Measurements from ENCODE around the gene EPHB1. TPM values are rescaled to one million over a fixed set of nuclear protein-coding genes. Genes with fewer than 3 reads are reported as not detected.

EPHB1 gene
- polyA plus RNA-seq, 1 of the 3 experiments (the other 2 are of a cell fraction) = 1.2 TPM

GRCh38 chr3:135090020-135090717, 295.1 kb downstream of the EPHB1 start:
- no peaks in the 10 kb centered on the region for H3K9me3 ChIP-seq
- ChIA-PET POLR2A (no interaction called here), CTCF (no interaction called here)
- no peaks in the 10 kb centered on the region for H3F3A ChIP-seq (replicated peaks; ENCODE audit: insufficient read depth)
- H3K36me3 ChIP-seq (replicated peaks in 1 of 2; ENCODE audit: control insufficient read depth in 1 of 2, insufficient read depth in 2 of 2, low read length in 1 of 2) = no peaks in the 10 kb centered on the region
- no peak overlapping the region for H3K4me3 ChIP-seq (ENCODE audit: low read depth in 2 of 2, low read length in 1 of 2)
- WGBS (ENCODE audit: low lambda C conversion rate) = 52% methylated on average over 2 of the region's 2 CpGs
- H3K4me1 ChIP-seq (ENCODE audit: control insufficient read depth in 1 of 2, insufficient read depth in 2 of 2, low read depth in 1 of 2, low read length in 1 of 2) = no peaks in the 10 kb centered on the region; a peak in 1 of 4 replicates
- no peak for TF ChIP-seq JUND (IDR thresholded peaks at IDR 0.05)
- no peak for TF ChIP-seq RAD21 (IDR thresholded peaks at IDR 0.05; ENCODE audit: low read length)
- no peak for TF ChIP-seq USF2 (IDR thresholded peaks at IDR 0.05; ENCODE audit: borderline replicate concordance, low read depth, low read length)
- no peak for TF ChIP-seq MAX (IDR thresholded peaks at IDR 0.05; ENCODE audit: low read depth)
- no peak for TF ChIP-seq FOXM1 (IDR thresholded peaks at IDR 0.05; ENCODE audit: low read depth)
- no peak for TF ChIP-seq POLR2AphosphoS5 (IDR thresholded peaks at IDR 0.05; ENCODE audit: low read depth, low read length)
- no peak overlapping the region for H3K4me2 ChIP-seq
- no peaks in the 10 kb centered on the region for H4K20me1 ChIP-seq (ENCODE audit: insufficient read depth)
- no peaks in the 10 kb centered on the region for H3K27me3 ChIP-seq (ENCODE audit: insufficient read depth)
- no peak for DNase-seq
- no peaks in the 10 kb centered on the region for H3K9me2 ChIP-seq
- H2AFZ ChIP-seq (ENCODE audit: low read depth) = no peak overlapping the region
- no peaks in the 10 kb centered on the region for H3K79me2 ChIP-seq (ENCODE audit: insufficient read depth)
- no peak overlapping the region for H3K9ac ChIP-seq
- H3K27ac ChIP-seq (ENCODE audit: low read depth in 2 of 2, low read length in 1 of 2) = no peak overlapping the region

- Histone ChIP-seq H3K4me2 (no peak overlapping the region), H2AFZ (ENCODE audit: low read depth) (no peak overlapping the region), H3F3A (replicated peaks; ENCODE audit: insufficient read depth) (no peaks in the 10 kb centered on the region), H3K9ac (no peak overlapping the region), H3K9me2 (no peaks in the 10 kb centered on the region), H3K36me3 (replicated peaks in 1 of 2; ENCODE audit: control insufficient read depth in 1 of 2, insufficient read depth in 2 of 2, low read length in 1 of 2) (no peaks in the 10 kb centered on the region), H3K79me2 (ENCODE audit: insufficient read depth) (no peaks in the 10 kb centered on the region), H3K9me3 (no peaks in the 10 kb centered on the region), H3K4me3 (ENCODE audit: low read depth in 2 of 2, low read length in 1 of 2) (no peak overlapping the region), H3K27me3 (ENCODE audit: insufficient read depth) (no peaks in the 10 kb centered on the region), H4K20me1 (ENCODE audit: insufficient read depth) (no peaks in the 10 kb centered on the region), H3K27ac (ENCODE audit: low read depth in 2 of 2, low read length in 1 of 2) (no peak overlapping the region), H3K4me1 (ENCODE audit: control insufficient read depth in 1 of 2, insufficient read depth in 2 of 2, low read depth in 1 of 2, low read length in 1 of 2) (no peaks in the 10 kb centered on the region; a peak in 1 of 4 replicates)
- no peak for DNase-seq
- 40% methylated on average over 5 of the region's 5 CpGs for WGBS (ENCODE audit: low lambda C conversion rate)
- TF ChIP-seq TCF12 (IDR thresholded peaks at IDR 0.05) = no peak
- TF ChIP-seq CTCF (IDR thresholded peaks at IDR 0.05) = no peak
- TF ChIP-seq POLR2AphosphoS5 (IDR thresholded peaks at IDR 0.05; ENCODE audit: low read depth, low read length) = no peak
- TF ChIP-seq ELF1 (IDR thresholded peaks at IDR 0.05) = no peak
- ChIA-PET CTCF (no interaction called here), POLR2A (no interaction called here)
These were observed 296.9 kb downstream of the EPHB1 start for GRCh38 chr3:135091946-135092345.

- CTCF ChIA-PET = no interaction called here
- no peak overlapping the region for H3K9ac ChIP-seq
- TF ChIP-seq MEF2A (IDR thresholded peaks at IDR 0.05; ENCODE audit: borderline replicate concordance, low read depth) = no peak
- TF ChIP-seq SMC3 (IDR thresholded peaks at IDR 0.05; ENCODE audit: low read depth, low read length) = no peak
- TF ChIP-seq FOXJ3 (CRISPR knock-in tag; IDR thresholded peaks at IDR 0.05) = no peak
- no peak for TF ChIP-seq TCF12 (IDR thresholded peaks at IDR 0.05)
- no peak for TF ChIP-seq REST (IDR thresholded peaks at IDR 0.05; ENCODE audit: low read depth, low read length)
- TF ChIP-seq YY1 (IDR thresholded peaks at IDR 0.05; ENCODE audit: low read depth) = no peak
- TF ChIP-seq CHD2 (IDR thresholded peaks at IDR 0.05; ENCODE audit: low read length, partially characterized antibody) = no peak
- no peak for TF ChIP-seq PBX3 (IDR thresholded peaks at IDR 0.05)
These were observed 298.1 kb downstream of the EPHB1 start for GRCh38 chr3:135093121-135093520.

More at GRCh38 chr3:135093121-135093520, 298.1 kb downstream of the EPHB1 start:
- no peak for DNase-seq
- H2AFZ ChIP-seq (ENCODE audit: low read depth) = no peak overlapping the region
- H3K9me2 ChIP-seq = no peaks in the 10 kb centered on the region
- no peaks in the 10 kb centered on the region for H3F3A ChIP-seq (replicated peaks; ENCODE audit: insufficient read depth)
- H3K4me3 ChIP-seq (ENCODE audit: low read depth in 2 of 2, low read length in 1 of 2) = no peak overlapping the region
- H3K9me3 ChIP-seq = no peaks in the 10 kb centered on the region
- H3K4me1 ChIP-seq (ENCODE audit: control insufficient read depth in 1 of 2, insufficient read depth in 2 of 2, low read depth in 1 of 2, low read length in 1 of 2) = no peaks in the 10 kb centered on the region; a peak in 1 of 4 replicates
- H3K27ac ChIP-seq (ENCODE audit: low read depth in 2 of 2, low read length in 1 of 2) = no peak overlapping the region
- H3K36me3 ChIP-seq (replicated peaks in 1 of 2; ENCODE audit: control insufficient read depth in 1 of 2, insufficient read depth in 2 of 2, low read length in 1 of 2) = no peaks in the 10 kb centered on the region
- no peaks in the 10 kb centered on the region for H3K27me3 ChIP-seq (ENCODE audit: insufficient read depth)
- POLR2A ChIA-PET = no interaction called here
- H4K20me1 ChIP-seq (ENCODE audit: insufficient read depth) = no peaks in the 10 kb centered on the region
- no peaks in the 10 kb centered on the region for H3K79me2 ChIP-seq (ENCODE audit: insufficient read depth)
- no peak overlapping the region for H3K4me2 ChIP-seq
- 59% methylated on average over 4 of the region's 4 CpGs for WGBS (ENCODE audit: low lambda C conversion rate)
